Neutrophil (primary cell): ENCODE data around the gene WDR41.
"Not testable (repeated sequence)": the region's sequence is repeated elsewhere in the genome, so short reads cannot be mapped to it uniquely, and the experiment has no call there.

ENCODE experiments used
- H3K27ac ChIP-seq: fragments of 200-600 bp; sonication (generic); 2 replicates; pipeline ENCODE4 v1.5.1; 2016; ENCODE audit warnings: mild to moderate bottlenecking, moderate library complexity
- H3K27me3 ChIP-seq: fragments of 200-600 bp; sonication (generic); 2 replicates; pipeline ENCODE4 v1.6.0; 2016; ENCODE audit warnings: mild to moderate bottlenecking
- H3K36me3 ChIP-seq: fragments of 200-600 bp; sonication (generic); 2 replicates; pipeline ENCODE4 v1.5.1; 2017
- H3K4me1 ChIP-seq, 2 experiments: fragments of 200-600 bp in 1 of 2; sonication (generic) in 1 of 2; 1 replicate in 1 of 2; 2 replicates in 1 of 2; pipeline versions ENCODE4 v1.5.1 to v1.6.1; 2013 to 2016; ENCODE audit warnings: low read depth in 1 of 2, low read length in 1 of 2, mild to moderate bottlenecking in 1 of 2, moderate library complexity in 1 of 2; ENCODE audit not compliant: control insufficient read depth in 1 of 2, insufficient read depth in 1 of 2
- H3K4me3 ChIP-seq, 2 experiments: fragments of 200-600 bp in 1 of 2; sonication (generic) in 1 of 2; 1 replicate in 1 of 2; 2 replicates in 1 of 2; pipeline ENCODE4 v1.5.1; 2013 to 2016; ENCODE audit warnings: low read depth in 1 of 2, low read length in 1 of 2, mild to moderate bottlenecking in 1 of 2, moderate library complexity in 1 of 2
- H3K9me3 ChIP-seq: fragments of 200-600 bp; sonication (generic); 2 replicates; pipeline ENCODE4 v1.5.1; 2016
- TF ChIP-seq, protein P1 (sequence below): fragments of 200-600 bp; sonication (generic); IDR thresholded peaks from 2 replicates; pipeline ENCODE4 v1.5.1; 2016; ENCODE audit warnings: antibody characterized with exemption

The WDR41 gene

GRCh38 chr5:77491783-77492652 lies at the start of gene WDR41:
WDR41 (minus strand) TSS chr5:77492316; CDS start chr5:77492220, 96 bp downstream.
- Histone ChIP-seq H3K4me3 (peak within 1 kb of the TSS; percentile 83 to 88), H3K27me3 (peaks cover 12% of the 10 kb centered on the region), H3K4me1 (peaks cover 9 to 16% of the 10 kb centered on the region in 2 experiments), H3K27ac (peak within 1 kb of the TSS; percentile 91), H3K9me3 (no peaks in the 10 kb centered on the region), H3K36me3 (peaks cover 6% of the 10 kb centered on the region)
- TF ChIP-seq, protein P1, sequence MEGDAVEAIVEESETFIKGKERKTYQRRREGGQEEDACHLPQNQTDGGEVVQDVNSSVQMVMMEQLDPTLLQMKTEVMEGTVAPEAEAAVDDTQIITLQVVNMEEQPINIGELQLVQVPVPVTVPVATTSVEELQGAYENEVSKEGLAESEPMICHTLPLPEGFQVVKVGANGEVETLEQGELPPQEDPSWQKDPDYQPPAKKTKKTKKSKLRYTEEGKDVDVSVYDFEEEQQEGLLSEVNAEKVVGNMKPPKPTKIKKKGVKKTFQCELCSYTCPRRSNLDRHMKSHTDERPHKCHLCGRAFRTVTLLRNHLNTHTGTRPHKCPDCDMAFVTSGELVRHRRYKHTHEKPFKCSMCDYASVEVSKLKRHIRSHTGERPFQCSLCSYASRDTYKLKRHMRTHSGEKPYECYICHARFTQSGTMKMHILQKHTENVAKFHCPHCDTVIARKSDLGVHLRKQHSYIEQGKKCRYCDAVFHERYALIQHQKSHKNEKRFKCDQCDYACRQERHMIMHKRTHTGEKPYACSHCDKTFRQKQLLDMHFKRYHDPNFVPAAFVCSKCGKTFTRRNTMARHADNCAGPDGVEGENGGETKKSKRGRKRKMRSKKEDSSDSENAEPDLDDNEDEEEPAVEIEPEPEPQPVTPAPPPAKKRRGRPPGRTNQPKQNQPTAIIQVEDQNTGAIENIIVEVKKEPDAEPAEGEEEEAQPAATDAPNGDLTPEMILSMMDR = peak; percentile 93

DNA sequence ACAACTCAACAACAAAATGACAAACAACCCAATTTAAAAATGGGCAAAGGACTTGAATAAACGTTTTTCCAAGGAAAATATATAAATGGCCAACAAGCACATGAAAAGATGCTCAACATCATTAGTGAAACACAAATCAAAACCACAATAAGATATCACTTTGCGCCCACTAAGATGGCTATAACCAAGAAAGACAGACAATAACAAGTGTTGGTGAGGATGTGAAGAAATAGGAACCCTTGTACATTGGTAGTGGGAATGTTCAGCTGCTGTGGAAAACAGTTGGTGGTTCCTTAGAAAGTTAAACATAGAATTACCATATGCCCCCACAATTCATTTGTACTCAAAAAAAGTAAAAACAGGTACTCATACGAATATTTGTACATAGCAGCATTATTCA lies 39.2 kb upstream of the WDR41 start:
- Histone ChIP-seq H3K9me3 (no peaks in the 10 kb centered on the region), H3K36me3 (no peaks in the 10 kb centered on the region), H3K27ac (no peak overlapping the region), H3K4me1 (no peaks in the 10 kb centered on the region), H3K27me3 (peaks cover 7% of the 10 kb centered on the region), H3K4me3 (no peak overlapping the region)
- TF ChIP-seq, protein P1 = no peak

GRCh38 chr5:77518304-77518703 lies 26.2 kb upstream of the WDR41 start:
- TF ChIP-seq, protein P1 = no peak
- no peaks in the 10 kb centered on the region for H3K36me3 ChIP-seq
- no peaks in the 10 kb centered on the region for H3K9me3 ChIP-seq
- H3K4me1 ChIP-seq = no peaks in the 10 kb centered on the region
- no peaks in the 10 kb centered on the region for H3K27me3 ChIP-seq
- no peak overlapping the region for H3K4me3 ChIP-seq
- no peak overlapping the region for H3K27ac ChIP-seq

DNA sequence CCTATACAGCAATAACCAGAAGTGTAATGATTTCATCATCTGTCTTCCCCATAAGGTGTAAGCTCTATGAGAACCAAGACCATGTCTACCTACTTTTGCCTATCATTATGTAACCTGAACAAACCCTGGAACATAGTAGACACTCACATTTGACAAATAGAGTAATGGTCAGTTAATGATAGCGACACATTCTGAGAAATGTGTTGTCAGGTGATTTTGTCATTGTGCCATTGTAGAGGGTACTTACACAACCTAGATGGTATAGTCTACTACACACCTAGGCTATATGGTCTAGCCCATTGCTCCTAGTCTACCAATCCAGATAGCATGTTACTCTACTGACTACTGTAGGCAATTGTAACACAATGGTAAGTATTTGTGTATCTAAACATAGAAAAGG lies 22.3 kb upstream of the WDR41 start:
- Histone ChIP-seq H3K27ac (no peak overlapping the region), H3K4me3 (no peak overlapping the region), H3K36me3 (no peaks in the 10 kb centered on the region), H3K9me3 (no peaks in the 10 kb centered on the region), H3K4me1 (no peaks in the 10 kb centered on the region), H3K27me3 (no peaks in the 10 kb centered on the region)
- TF ChIP-seq, protein P1 = no peak

GRCh38 chr5:77513321-77513720 lies 21.2 kb upstream of the WDR41 start:
- H3K4me1 ChIP-seq = no peaks in the 10 kb centered on the region
- H3K27ac ChIP-seq = no peak overlapping the region
- no peaks in the 10 kb centered on the region for H3K9me3 ChIP-seq
- H3K36me3 ChIP-seq = no peaks in the 10 kb centered on the region
- no peak overlapping the region for H3K4me3 ChIP-seq
- TF ChIP-seq, protein P1 = no peak
- no peaks in the 10 kb centered on the region for H3K27me3 ChIP-seq

GRCh38 chr5:77501132-77501531 lies 9.0 kb upstream of the WDR41 start:
- not testable (repeated sequence) for H3K27ac ChIP-seq, H3K4me1 ChIP-seq, H3K27me3 ChIP-seq, H3K36me3 ChIP-seq, H3K9me3 ChIP-seq, H3K4me3 ChIP-seq
